ENCODE results near the gene C9orf50. TPM values are rescaled to one million over a fixed set of nuclear protein-coding genes. Genes with fewer than 3 reads are reported as not detected.

C9orf50 gene
- total and polyA plus RNA-seq, 7 donors: not detected

DNA sequence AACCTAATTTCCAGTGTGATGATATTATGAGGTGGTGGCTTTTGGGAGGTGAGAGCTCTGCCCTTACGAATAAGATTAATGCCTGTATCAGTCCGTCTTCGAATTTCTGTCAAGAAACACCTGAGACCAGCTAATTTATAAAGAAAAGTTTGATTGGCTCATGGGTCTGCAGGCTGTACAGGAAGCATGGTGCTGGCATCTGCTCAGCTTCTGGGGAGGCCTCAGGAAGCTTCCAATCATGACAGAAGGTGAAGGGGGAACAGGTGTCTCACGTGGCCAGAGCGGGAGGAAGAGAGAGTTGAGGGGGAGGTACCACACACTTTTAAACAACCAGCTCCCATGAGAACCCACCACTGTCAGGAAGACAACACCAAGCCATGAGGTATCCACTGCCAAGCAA lies 46.9 kb downstream of the C9orf50 start:
- no peaks in the 10 kb centered on the region for H3K9me3 ChIP-seq
- TF ChIP-seq CTCF (IDR thresholded peaks at IDR 0.05): no peak
- 91 to 96% (median 95%) methylated on average over 5 of the region's 5 CpGs for WGBS, 3 donors

GRCh38 chr9:129572517-129572916 lies 48.4 kb downstream of the C9orf50 start:
- H3K27me3 ChIP-seq (ENCODE audit: insufficient read depth in 3 of 3, low read length in 2 of 3): peaks cover 0 to 8% (median 0%) of the 10 kb centered on the region in 3 donors
- no peaks in the 10 kb centered on the region for H3K9me3 ChIP-seq
- no peak overlapping the region for H3K4me3 ChIP-seq
- DNase-seq: no peak
- intact Hi-C loops (cut with DNase I): no loop called here
- H3K27ac ChIP-seq: no peak overlapping the region
- 91 to 95% (median 94%) methylated on average over 10 of the region's 10 CpGs for WGBS, 3 donors
- no peak for ATAC-seq
- H3K4me1 ChIP-seq: no peaks in the 10 kb centered on the region
- no peak for TF ChIP-seq CTCF (IDR thresholded peaks at IDR 0.05)
- H3K36me3 ChIP-seq (ENCODE audit: insufficient read depth in 1 of 2, low read depth in 1 of 2): no peaks in the 10 kb centered on the region

More for the DNA sequence above, 46.9 kb downstream of the C9orf50 start:
- no peak for DNase-seq
- intact Hi-C loops (cut with DNase I): no loop called here
- no peak for ATAC-seq
- H3K4me3 ChIP-seq: no peak overlapping the region
- H3K27ac ChIP-seq: no peak overlapping the region
- no peaks in the 10 kb centered on the region for H3K27me3 ChIP-seq (ENCODE audit: insufficient read depth in 3 of 3, low read length in 2 of 3)
- no peaks in the 10 kb centered on the region for H3K36me3 ChIP-seq (ENCODE audit: insufficient read depth in 1 of 2, low read depth in 1 of 2)
- H3K4me1 ChIP-seq: no peaks in the 10 kb centered on the region

- Histone ChIP-seq H3K27me3 (ENCODE audit: insufficient read depth in 3 of 3, low read length in 2 of 3) (peaks cover 0 to 8% (median 0%) of the 10 kb centered on the region in 3 donors), H3K27ac (no peak overlapping the region), H3K4me1 (no peaks in the 10 kb centered on the region), H3K36me3 (ENCODE audit: insufficient read depth in 1 of 2, low read depth in 1 of 2) (no peaks in the 10 kb centered on the region), H3K4me3 (no peak overlapping the region), H3K9me3 (no peaks in the 10 kb centered on the region)
- no peak for TF ChIP-seq CTCF (IDR thresholded peaks at IDR 0.05)
- ATAC-seq (no peak), DNase-seq (no peak)
- intact Hi-C loops (cut with DNase I): no loop called here
- 95% methylated on average over 7 of the region's 7 CpGs for WGBS, 3 donors
These were observed 48.9 kb downstream of the C9orf50 start for GRCh38 chr9:129572052-129572425.

DNA sequence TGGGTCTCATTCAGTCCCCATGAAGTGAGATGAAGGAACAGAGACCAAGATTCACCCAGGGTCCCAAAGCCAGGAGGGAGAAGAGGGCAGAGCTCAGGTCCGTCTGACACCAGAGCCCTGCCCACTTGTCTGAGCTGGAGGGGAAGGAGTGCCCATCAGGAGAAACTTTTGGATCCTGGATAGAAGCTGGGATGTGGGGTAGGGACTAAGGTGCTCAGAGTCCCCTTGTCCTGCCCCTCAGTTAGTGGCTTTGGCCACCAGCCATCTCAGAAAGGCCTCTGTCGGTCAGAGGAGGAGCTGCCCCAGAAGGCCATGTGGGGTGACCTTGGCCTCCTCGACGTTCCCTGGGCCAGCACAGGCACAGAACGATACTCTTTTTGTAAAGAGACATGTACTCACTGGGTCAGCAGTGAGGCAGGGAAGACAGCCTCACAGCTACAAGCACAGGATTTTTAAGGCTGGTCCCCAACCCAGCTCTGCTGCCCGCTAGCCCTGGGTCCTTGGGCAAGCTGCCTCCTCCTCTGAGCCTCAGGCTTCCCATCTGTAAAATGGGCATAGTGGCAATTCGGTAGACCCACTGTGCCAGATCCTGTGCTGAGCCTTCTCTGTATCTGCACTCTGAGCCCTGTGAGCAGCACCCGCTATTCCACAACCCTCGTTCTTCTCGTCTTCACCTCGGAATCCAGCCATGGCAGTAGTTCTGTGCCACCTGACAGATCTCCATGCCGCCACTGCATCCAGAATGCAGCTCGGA lies 49.4 kb downstream of the C9orf50 start:
- WGBS, 3 donors: 71 to 78% (median 72%) methylated on average over 13 of the region's 13 CpGs
- Histone ChIP-seq H3K4me3 (no peak overlapping the region), H3K4me1 (no peaks in the 10 kb centered on the region), H3K36me3 (ENCODE audit: insufficient read depth in 1 of 2, low read depth in 1 of 2) (no peaks in the 10 kb centered on the region), H3K9me3 (no peaks in the 10 kb centered on the region), H3K27me3 (ENCODE audit: insufficient read depth in 3 of 3, low read length in 2 of 3) (peaks cover 0 to 8% (median 0%) of the 10 kb centered on the region in 3 donors), H3K27ac (peak overlapping the region; percentile 41)
- TF ChIP-seq CTCF (IDR thresholded peaks at IDR 0.05): no peak
- DNase-seq (no peak), ATAC-seq (no peak)
- intact Hi-C loops (cut with DNase I): no loop called here
